OCI-LY1 (cell line): ENCODE results near the gene GAK.

Experiments
- CTCF ChIP-seq: fragments of 200-600 bp; sonication (generic), shearing (Covaris generic); IDR thresholded peaks from 2 replicates; pipeline ENCODE4 v1.5.1; 2017; ENCODE audit warnings: mild to moderate bottlenecking, antibody characterized with exemption, low read length, moderate library complexity, mixed read lengths
- EZH2 ChIP-seq: fragments of 200-600 bp; sonication (generic), shearing (Covaris generic); IDR thresholded peaks from 2 replicates; pipeline ENCODE4 v1.8.0; 2017; ENCODE audit warnings: borderline replicate concordance, mixed run types, mild to moderate bottlenecking, antibody characterized with exemption, low read length, moderate library complexity, mixed read lengths

- TF ChIP-seq CTCF (no peak), EZH2 (no peak)
These were observed 23.2 kb upstream of the GAK start for GRCh38 chr4:955161-955921.
